ENCODE results near the gene ZPLD1.

- TF ChIP-seq RFX5 (IDR thresholded peaks at IDR 0.05; ENCODE audit: borderline replicate concordance, low read depth, low read length) (no peak), RNF2 (IDR thresholded peaks at IDR 0.05; ENCODE audit: borderline replicate concordance, low read depth, low read length, missing control alignments, poor library complexity, severe bottlenecking) (no peak), TCF12 (IDR thresholded peaks at IDR 0.05; ENCODE audit: low read depth, low read length) (no peak), CTCF (IDR thresholded peaks at IDR 0.05; ENCODE audit: control extremely low read depth in 1 of 3, insufficient read depth in 1 of 3, low read depth in 1 of 3, low read length in 3 of 3) (no peak), POLR2A (IDR thresholded peaks at IDR 0.05; ENCODE audit: control extremely low read depth in 1 of 2, low read depth in 2 of 2, low read length in 2 of 2) (no peak), JUND (IDR thresholded peaks at IDR 0.05; ENCODE audit: low read length) (no peak), EZH2 (IDR thresholded peaks at IDR 0.05; ENCODE audit: low read depth, low read length, severe bottlenecking) (no peak), GABPA (IDR thresholded peaks at IDR 0.05; ENCODE audit: borderline replicate concordance, insufficient read depth, low read length) (no peak), FOSL1 (IDR thresholded peaks at IDR 0.05; ENCODE audit: insufficient read depth, low read depth, low read length) (no peak)
Observed at GRCh38 chr3:102470066-102470465, 35.3 kb downstream of the ZPLD1 start.
